GM12892 (cell line): Measurements from ENCODE around the gene HCN2.

Experiments used
- POLR2A ChIP-seq: IDR thresholded peaks from 2 replicates; pipeline ENCODE4 v1.6.1; 2011; ENCODE audit warnings: low read depth, low read length, control low read depth
- POLR2AphosphoS5 ChIP-seq: IDR thresholded peaks from 2 replicates; pipeline ENCODE4 v1.6.1; 2011; ENCODE audit warnings: low read depth, low read length, control low read depth
- TAF1 ChIP-seq: IDR thresholded peaks from 2 replicates; pipeline ENCODE4 v1.6.1; 2011; ENCODE audit warnings: low read depth, mild to moderate bottlenecking, control low read depth, low read length, borderline replicate concordance

- TF ChIP-seq POLR2A (no peak), TAF1 (no peak), POLR2AphosphoS5 (no peak)
Measured at GRCh38 chr19:608155-609003, 18.7 kb downstream of the HCN2 start.
